ENCODE data around the gene TXLNG.
"Not testable (repeated sequence)": the region's sequence is repeated elsewhere in the genome, so short reads cannot be mapped to it uniquely, and the experiment has no call there.

TXLNG gene

GRCh38 chrX:16851827-16852226 lies 65.6 kb downstream of the TXLNG start:
- H3K4me3 ChIP-seq (ENCODE audit: low read depth, low read length), result no peak overlapping the region
- TF ChIP-seq, protein P1, sequence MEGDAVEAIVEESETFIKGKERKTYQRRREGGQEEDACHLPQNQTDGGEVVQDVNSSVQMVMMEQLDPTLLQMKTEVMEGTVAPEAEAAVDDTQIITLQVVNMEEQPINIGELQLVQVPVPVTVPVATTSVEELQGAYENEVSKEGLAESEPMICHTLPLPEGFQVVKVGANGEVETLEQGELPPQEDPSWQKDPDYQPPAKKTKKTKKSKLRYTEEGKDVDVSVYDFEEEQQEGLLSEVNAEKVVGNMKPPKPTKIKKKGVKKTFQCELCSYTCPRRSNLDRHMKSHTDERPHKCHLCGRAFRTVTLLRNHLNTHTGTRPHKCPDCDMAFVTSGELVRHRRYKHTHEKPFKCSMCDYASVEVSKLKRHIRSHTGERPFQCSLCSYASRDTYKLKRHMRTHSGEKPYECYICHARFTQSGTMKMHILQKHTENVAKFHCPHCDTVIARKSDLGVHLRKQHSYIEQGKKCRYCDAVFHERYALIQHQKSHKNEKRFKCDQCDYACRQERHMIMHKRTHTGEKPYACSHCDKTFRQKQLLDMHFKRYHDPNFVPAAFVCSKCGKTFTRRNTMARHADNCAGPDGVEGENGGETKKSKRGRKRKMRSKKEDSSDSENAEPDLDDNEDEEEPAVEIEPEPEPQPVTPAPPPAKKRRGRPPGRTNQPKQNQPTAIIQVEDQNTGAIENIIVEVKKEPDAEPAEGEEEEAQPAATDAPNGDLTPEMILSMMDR (IDR thresholded peaks at IDR 0.05; ENCODE audit: low read depth, low read length), result no peak

- TF ChIP-seq, protein P1 (IDR thresholded peaks at IDR 0.05; ENCODE audit: low read depth, low read length), result no peak
- no peak overlapping the region for H3K4me3 ChIP-seq (ENCODE audit: low read depth, low read length)
Observed at GRCh38 chrX:16852617-16853179, 66.4 kb downstream of the TXLNG start.

DNA sequence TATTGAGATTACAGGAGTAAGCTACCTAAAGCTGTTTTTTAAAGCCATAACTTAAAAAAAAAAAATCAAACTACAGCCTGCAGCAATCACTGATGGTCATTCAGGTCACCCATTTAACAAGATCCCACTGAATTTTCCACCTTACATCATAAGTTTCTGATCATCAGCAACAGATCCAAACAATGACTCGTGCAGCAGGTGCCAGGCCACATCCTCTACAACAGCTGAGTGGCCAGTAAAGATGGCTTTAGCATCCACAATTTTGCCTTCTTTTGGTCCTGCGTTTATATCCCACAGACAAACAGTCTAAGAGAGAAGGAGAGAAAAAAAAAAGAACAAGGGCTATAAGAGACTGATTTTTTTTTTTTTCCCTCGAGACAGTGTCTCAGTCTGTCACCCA lies 67.3 kb downstream of the TXLNG start:
- TF ChIP-seq, protein P1 (IDR thresholded peaks at IDR 0.05; ENCODE audit: low read depth, low read length), result no peak
- no peak overlapping the region for H3K4me3 ChIP-seq (ENCODE audit: low read depth, low read length)

DNA sequence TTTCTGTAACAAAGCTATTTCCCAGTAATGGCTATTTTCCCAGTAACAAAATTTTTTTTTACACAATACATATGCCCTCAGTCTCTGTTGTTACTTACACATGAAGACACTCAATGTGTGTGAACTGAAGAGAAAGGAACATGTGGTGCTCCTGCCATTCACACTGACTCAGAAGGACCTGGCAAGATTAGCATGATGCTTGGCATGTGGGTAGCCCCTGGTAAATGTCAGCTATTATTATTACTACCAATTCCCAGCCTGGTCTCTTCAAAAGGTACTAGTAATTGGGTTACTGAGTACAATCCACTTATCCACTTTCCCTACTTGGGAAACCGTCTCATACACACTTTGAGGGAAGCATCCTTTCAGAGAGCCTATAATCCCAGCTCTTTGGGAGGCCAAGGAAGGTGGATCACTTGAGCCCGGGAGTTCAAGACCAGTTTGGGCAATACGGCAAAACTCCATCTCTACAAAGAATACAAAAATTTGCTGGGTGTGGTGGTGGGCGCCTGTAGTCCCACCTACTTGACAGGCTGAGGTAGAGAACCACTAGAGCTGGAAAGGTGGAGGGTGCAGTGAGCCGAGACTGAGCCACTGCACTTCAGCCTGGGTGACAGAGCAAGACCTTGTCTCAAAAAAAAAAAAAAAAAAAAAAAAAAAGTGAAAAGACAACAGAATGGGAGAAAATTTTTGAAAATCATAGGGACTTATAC lies 69.3 kb downstream of the TXLNG start:
- TF ChIP-seq, protein P1 (IDR thresholded peaks at IDR 0.05; ENCODE audit: low read depth, low read length), result no peak
- H3K4me3 ChIP-seq (ENCODE audit: low read depth, low read length), result no peak overlapping the region

DNA sequence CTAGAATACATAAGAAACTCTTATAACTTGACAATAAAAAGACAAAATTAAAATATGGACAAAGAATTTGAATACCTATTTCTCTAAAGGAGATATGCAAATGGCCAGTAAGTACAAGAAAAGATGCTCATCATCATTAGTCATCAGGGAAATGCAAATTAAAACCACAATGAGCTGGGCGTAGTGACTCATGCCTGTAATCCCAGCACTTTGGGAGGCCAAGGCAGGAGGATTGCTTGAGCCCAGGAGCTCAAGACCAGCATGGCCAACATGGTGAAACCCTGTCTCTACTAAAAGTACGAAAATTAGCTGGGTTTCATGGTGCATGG lies 69.8 kb downstream of the TXLNG start:
- not testable (repeated sequence) for H3K4me3 ChIP-seq (ENCODE audit: low read depth, low read length)

DNA sequence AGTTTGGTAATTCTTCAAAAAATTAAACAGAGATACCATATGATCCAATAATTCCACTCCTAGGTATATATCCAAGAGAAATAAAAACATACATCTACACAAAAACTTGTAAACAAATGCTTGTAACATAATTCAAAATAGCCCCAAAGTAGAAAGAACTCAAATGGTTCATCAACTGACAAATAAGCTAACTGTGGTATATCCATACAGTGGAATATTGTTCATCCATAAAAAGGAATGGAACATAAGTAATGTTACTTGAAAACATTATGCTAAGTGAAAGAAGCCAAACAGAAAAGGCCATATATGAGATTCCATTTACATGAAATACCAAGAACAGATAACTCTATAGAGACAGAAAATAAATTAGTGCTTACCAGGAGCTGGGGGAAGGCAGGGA lies 70.5 kb downstream of the TXLNG start:
- H3K4me3 ChIP-seq (ENCODE audit: low read depth, low read length), result no peak overlapping the region
- TF ChIP-seq, protein P1 (IDR thresholded peaks at IDR 0.05; ENCODE audit: low read depth, low read length), result no peak

DNA sequence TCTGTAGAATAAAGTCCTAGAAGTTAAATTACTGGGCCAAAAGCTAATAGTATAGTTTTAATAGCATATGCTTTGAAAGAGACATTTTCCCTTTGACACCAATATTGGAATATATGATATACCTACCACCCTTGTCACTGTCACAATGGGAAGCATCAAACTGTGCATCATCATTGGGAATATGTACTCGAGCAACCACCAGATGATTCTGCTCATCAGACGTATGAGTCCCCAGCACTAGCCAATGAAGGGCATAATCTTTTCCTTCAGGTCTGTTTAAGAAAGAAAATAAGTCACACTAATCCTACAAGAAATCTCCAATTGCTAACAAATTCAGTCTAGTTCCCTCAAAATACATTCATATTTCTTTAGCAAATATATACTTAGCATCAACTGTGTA lies 76.6 kb downstream of the TXLNG start:
- no peak overlapping the region for H3K4me3 ChIP-seq (ENCODE audit: low read depth, low read length)
- TF ChIP-seq, protein P1 (IDR thresholded peaks at IDR 0.05; ENCODE audit: low read depth, low read length), result no peak

GRCh38 chrX:16867947-16868346 lies 81.7 kb downstream of the TXLNG start:
- TF ChIP-seq, protein P1 (IDR thresholded peaks at IDR 0.05; ENCODE audit: low read depth, low read length), result no peak
- peak overlapping the region; percentile 78 for H3K4me3 ChIP-seq (ENCODE audit: low read depth, low read length)

Data from WI38 (cell line).